Neural progenitor cell (in vitro differentiated cells): ENCODE data around the gene ZNF519. TPM values are rescaled to one million over a fixed set of nuclear protein-coding genes. Genes with fewer than 3 reads are reported as not detected.

Experiments
- DNase-seq: peaks from one replicate; pipeline ENCODE4 v3.0.0-alpha.2; 2016; ENCODE audit warnings: low spot score
- H2AFZ ChIP-seq: fragments of 200-600 bp; sonication (generic); replicated peaks from 2 replicates; pipeline ENCODE4 v1.6.1; 2016; ENCODE audit warnings: antibody characterized with exemption
- H3F3A ChIP-seq: fragments of 200-600 bp; sonication (generic); 2 replicates; pipeline ENCODE4 v1.6.1; 2016; ENCODE audit warnings: antibody characterized with exemption, low read depth
- H3K27ac ChIP-seq: fragments of 200-600 bp; sonication (generic); 2 replicates; pipeline ENCODE4 v1.5.1; 2016; ENCODE audit warnings: mild to moderate bottlenecking
- H3K27me3 ChIP-seq: fragments of 200-600 bp; sonication (generic); 2 replicates; pipeline ENCODE4 v1.6.1; 2016; ENCODE audit warnings: mild to moderate bottlenecking, moderate library complexity
- H3K36me3 ChIP-seq: fragments of 200-600 bp; sonication (generic); 2 replicates; pipeline ENCODE4 v1.5.1; 2016
- H3K4me1 ChIP-seq: fragments of 200-600 bp; sonication (generic); 2 replicates; pipeline ENCODE4 v1.6.1; 2016; ENCODE audit warnings: mixed run types
- H3K4me2 ChIP-seq: fragments of 200-600 bp; sonication (generic); 2 replicates; pipeline ENCODE4 v1.6.1; 2016
- H3K4me3 ChIP-seq: fragments of 200-600 bp; sonication (generic); 2 replicates; pipeline ENCODE4 v1.5.1; 2016
- H3K79me2 ChIP-seq: fragments of 200-600 bp; sonication (generic); 2 replicates; pipeline ENCODE4 v1.6.1; 2016; ENCODE audit warnings: low read depth
- H3K9ac ChIP-seq: fragments of 200-600 bp; sonication (generic); 2 replicates; pipeline ENCODE4 v1.6.1; 2016
- H3K9me3 ChIP-seq: fragments of 200-600 bp; sonication (generic); 2 replicates; pipeline ENCODE4 v1.5.1; 2016; ENCODE audit warnings: low read depth
- H4K20me1 ChIP-seq: fragments of 200-600 bp; sonication (generic); 2 replicates; pipeline ENCODE4 v1.6.1; 2016; ENCODE audit warnings: low read depth
- H3K27ac Mint-ChIP-seq: 3 replicates; pipeline ENCODE4 v1.8.0; 2021; ENCODE audit warnings: mixed read lengths
- H3K27me3 Mint-ChIP-seq: 2 replicates; pipeline ENCODE4 v1.8.0; 2022; ENCODE audit warnings: low read depth, mild to moderate bottlenecking, inconsistent platforms, moderate library complexity, mixed read lengths; ENCODE audit not compliant: insufficient read depth
- H3K36me3 Mint-ChIP-seq: 3 replicates; pipeline ENCODE4 v1.8.0; 2021; ENCODE audit warnings: mixed read lengths
- H3K4me1 Mint-ChIP-seq: 3 replicates; pipeline ENCODE4 v1.8.0; 2021; ENCODE audit warnings: mixed read lengths
- H3K4me3 Mint-ChIP-seq: 3 replicates; pipeline ENCODE4 v1.8.0; 2021; ENCODE audit warnings: mild to moderate bottlenecking, moderate library complexity, mixed read lengths
- H3K9me3 Mint-ChIP-seq: 3 replicates; pipeline ENCODE4 v1.8.0; 2020; ENCODE audit warnings: mixed read lengths
- CTCF ChIP-seq: fragments of 200-600 bp; sonication (generic); IDR thresholded peaks from 2 replicates; pipeline ENCODE4 v1.5.1; 2017; ENCODE audit warnings: antibody characterized with exemption, mild to moderate bottlenecking
- EZH2 ChIP-seq: fragments of 200-600 bp; sonication (generic); IDR thresholded peaks from 2 replicates; pipeline ENCODE4 v1.6.1; 2017; ENCODE audit warnings: antibody characterized with exemption, mild to moderate bottlenecking, moderate library complexity
- EZH2phosphoT487 ChIP-seq: fragments of 200-600 bp; sonication (generic); IDR thresholded peaks from 2 replicates; pipeline ENCODE4 v1.6.1; 2017; ENCODE audit warnings: antibody characterized with exemption
- total RNA-seq: library from RNA; depleted of rRNA; stranded (reverse); fragments of >200 nt; gene quantifications from 2 replicates; pipeline ENCODE4 v1.2.3, GENCODE V29; 2015; ENCODE audit warnings: low replicate concordance

Gene ZNF519
- total RNA-seq, 1 donor from 2014 or later: 64.6 TPM

DNA sequence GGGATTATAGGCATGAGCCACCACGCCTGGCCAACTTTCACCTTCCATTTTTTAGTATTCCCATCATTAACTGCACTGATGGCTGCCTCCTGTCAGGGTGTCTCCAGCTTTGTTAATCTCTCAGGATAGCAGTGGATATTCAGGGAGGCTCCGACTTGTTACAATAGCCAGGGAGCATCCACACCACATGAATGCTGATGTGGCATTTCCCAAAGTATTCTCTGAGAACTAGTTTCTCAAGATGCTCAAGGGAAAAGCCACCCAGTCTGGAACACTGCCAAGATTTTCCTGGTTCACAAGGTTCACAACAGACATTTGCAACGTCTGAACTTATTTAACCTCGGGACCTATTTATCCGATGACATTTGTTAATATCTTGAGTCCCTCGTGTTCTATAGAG is 33.8 kb downstream of the ZNF519 start:
- Histone ChIP-seq H3K9me3 (peaks cover 21% of the 10 kb centered on the region), H3K4me2 (no peak overlapping the region), H3K27ac (no peak overlapping the region), H3K4me1 (no peaks in the 10 kb centered on the region), H3K79me2 (no peaks in the 10 kb centered on the region), H3F3A (no peaks in the 10 kb centered on the region), H2AFZ (no peak overlapping the region), H3K4me3 (no peak overlapping the region), H3K36me3 (peaks cover 16% of the 10 kb centered on the region), H4K20me1 (no peaks in the 10 kb centered on the region), H3K9ac (no peak overlapping the region), H3K27me3 (no peaks in the 10 kb centered on the region)
- TF ChIP-seq CTCF: no peak
- no peak for TF ChIP-seq EZH2
- TF ChIP-seq EZH2phosphoT487: no peak
- peaks cover 40% of the 10 kb centered on the region for H3K9me3 Mint-ChIP-seq
- H3K36me3 Mint-ChIP-seq: peaks cover 64% of the 10 kb centered on the region
- no peak for DNase-seq
- no peaks in the 10 kb centered on the region for H3K4me1 Mint-ChIP-seq
- H3K27me3 Mint-ChIP-seq: no peaks in the 10 kb centered on the region
- H3K27ac Mint-ChIP-seq: no peak overlapping the region
- no peak overlapping the region for H3K4me3 Mint-ChIP-seq

- no peaks in the 10 kb centered on the region for H3K79me2 ChIP-seq
These were observed 34.5 kb downstream of the ZNF519 start for GRCh38 chr18:14097761-14098160.

GRCh38 chr18:14093307-14093915 is 38.8 kb downstream of the ZNF519 start:
- Histone ChIP-seq H3K9ac (no peak overlapping the region), H3K27ac (no peak overlapping the region), H4K20me1 (no peaks in the 10 kb centered on the region), H3K9me3 (peaks cover 7% of the 10 kb centered on the region), H2AFZ (no peak overlapping the region), H3K4me2 (no peak overlapping the region), H3K79me2 (no peaks in the 10 kb centered on the region), H3F3A (no peaks in the 10 kb centered on the region), H3K4me1 (no peaks in the 10 kb centered on the region), H3K4me3 (no peak overlapping the region), H3K36me3 (no peaks in the 10 kb centered on the region), H3K27me3 (no peaks in the 10 kb centered on the region)
- Mint-ChIP-seq H3K36me3 (peaks cover 31% of the 10 kb centered on the region), H3K9me3 (peaks cover 14% of the 10 kb centered on the region), H3K4me1 (peaks cover 3% of the 10 kb centered on the region), H3K27ac (no peak overlapping the region), H3K4me3 (no peak overlapping the region), H3K27me3 (peaks cover 2% of the 10 kb centered on the region)
- no peak for DNase-seq
- TF ChIP-seq EZH2 (no peak), CTCF (no peak), EZH2phosphoT487 (no peak)

More at GRCh38 chr18:14097761-14098160, 34.5 kb downstream of the ZNF519 start:
- Mint-ChIP-seq H3K27ac (no peak overlapping the region), H3K9me3 (peaks cover 37% of the 10 kb centered on the region), H3K4me1 (no peaks in the 10 kb centered on the region), H3K4me3 (no peak overlapping the region), H3K27me3 (peaks cover under 1% of the 10 kb centered on the region), H3K36me3 (peaks cover 60% of the 10 kb centered on the region)
- no peak for DNase-seq
- Histone ChIP-seq H2AFZ (no peak overlapping the region), H4K20me1 (no peaks in the 10 kb centered on the region), H3K9ac (no peak overlapping the region), H3K4me2 (no peak overlapping the region), H3F3A (no peaks in the 10 kb centered on the region), H3K4me3 (no peak overlapping the region), H3K9me3 (peaks cover 14% of the 10 kb centered on the region), H3K27ac (no peak overlapping the region), H3K36me3 (peaks cover 9% of the 10 kb centered on the region), H3K4me1 (no peaks in the 10 kb centered on the region), H3K27me3 (no peaks in the 10 kb centered on the region)
- TF ChIP-seq CTCF (no peak), EZH2 (no peak), EZH2phosphoT487 (no peak)
